HUES64 (cell line): ENCODE data around the gene PDLIM7.

ENCODE experiments used
- H3K27ac ChIP-seq: 2 replicates; pipeline ENCODE4 v1.7.0; 2013; ENCODE audit warnings: low read depth, low read length, inconsistent platforms
- H3K27me3 ChIP-seq: 2 replicates; pipeline ENCODE4 v1.6.1; 2013; ENCODE audit warnings: mild to moderate bottlenecking, low read length; ENCODE audit not compliant: insufficient read depth
- H3K36me3 ChIP-seq: 2 replicates; pipeline ENCODE4 v1.6.1; 2013; ENCODE audit warnings: mild to moderate bottlenecking, low read length; ENCODE audit not compliant: insufficient read depth
- H3K4me1 ChIP-seq: 2 replicates; pipeline ENCODE4 v1.6.1; 2013; ENCODE audit warnings: mild to moderate bottlenecking, low read length, moderate library complexity; ENCODE audit not compliant: insufficient read depth
- H3K4me3 ChIP-seq: 2 replicates; pipeline ENCODE4 v1.5.1; 2013; ENCODE audit warnings: mild to moderate bottlenecking, low read length, moderate library complexity
- H3K9ac ChIP-seq: 2 replicates; pipeline ENCODE4 v1.6.1; 2013; ENCODE audit warnings: mild to moderate bottlenecking, low read depth, low read length
- H3K9me3 ChIP-seq: 2 replicates; pipeline ENCODE4 v1.6.1; 2013; ENCODE audit warnings: low read depth, low read length; ENCODE audit not compliant: insufficient read depth
- WGBS: fragments of 150-250, 120-280 bp; methylation state at CpG from one replicate; pipeline ENCODE4 v1.1.7; 2013; ENCODE audit warnings: missing lambda C conversion rate; 5-methylcytosine and 5-hydroxymethylcytosine counted together

Gene PDLIM7

GRCh38 chr5:177511796-177512675 lies 14.6 kb upstream of the PDLIM7 start:
- Histone ChIP-seq H3K4me3 (no peak overlapping the region), H3K9me3 (no peaks in the 10 kb centered on the region), H3K4me1 (peaks cover 15% of the 10 kb centered on the region), H3K36me3 (peaks cover 65% of the 10 kb centered on the region), H3K9ac (no peak overlapping the region), H3K27ac (no peak overlapping the region), H3K27me3 (no peaks in the 10 kb centered on the region)
- 95% methylated on average over 34 of the region's 34 CpGs for WGBS

- H3K4me1 ChIP-seq = peaks cover 15% of the 10 kb centered on the region
- H3K27ac ChIP-seq = no peak overlapping the region
- no peaks in the 10 kb centered on the region for H3K27me3 ChIP-seq
- H3K4me3 ChIP-seq = no peak overlapping the region
- H3K36me3 ChIP-seq = peaks cover 65% of the 10 kb centered on the region
- H3K9me3 ChIP-seq = no peaks in the 10 kb centered on the region
- WGBS = 94% methylated on average over 5 of the region's 5 CpGs
- H3K9ac ChIP-seq = no peak overlapping the region
Observed at GRCh38 chr5:177511181-177511580, 13.8 kb upstream of the PDLIM7 start.

GRCh38 chr5:177510567-177511053 lies 13.2 kb upstream of the PDLIM7 start:
- Histone ChIP-seq H3K27me3 (no peaks in the 10 kb centered on the region), H3K4me1 (peaks cover 12% of the 10 kb centered on the region), H3K4me3 (no peak overlapping the region), H3K9me3 (no peaks in the 10 kb centered on the region), H3K27ac (no peak overlapping the region; the same call in 1 of the 2 replicates), H3K9ac (no peak overlapping the region), H3K36me3 (peaks cover 61% of the 10 kb centered on the region)
- WGBS = 96% methylated on average over 15 of the region's 15 CpGs

- Histone ChIP-seq H3K36me3 (peaks cover 55% of the 10 kb centered on the region), H3K27me3 (no peaks in the 10 kb centered on the region), H3K4me1 (peaks cover 12% of the 10 kb centered on the region), H3K9me3 (no peaks in the 10 kb centered on the region), H3K27ac (no peak overlapping the region; the same call in 1 of the 2 replicates), H3K4me3 (no peak overlapping the region), H3K9ac (no peak overlapping the region)
- 86% methylated on average over 11 of the region's 11 CpGs for WGBS
Observed at GRCh38 chr5:177509991-177510566, 12.7 kb upstream of the PDLIM7 start.

GRCh38 chr5:177509381-177509951 lies 12.1 kb upstream of the PDLIM7 start, which contains the start of gene DOK3:
DOK3 (minus strand) TSS chr5:177509826; CDS start chr5:177509540, 286 bp downstream.
- H3K9ac ChIP-seq = no peak within 1 kb of the TSS

GRCh38 chr5:177508837-177509236 lies 11.4 kb upstream of the PDLIM7 start:
- Histone ChIP-seq H3K9me3 (no peaks in the 10 kb centered on the region), H3K27me3 (no peaks in the 10 kb centered on the region), H3K27ac (no peak overlapping the region), H3K4me1 (peaks cover 12% of the 10 kb centered on the region), H3K36me3 (peaks cover 47% of the 10 kb centered on the region), H3K9ac (no peak overlapping the region), H3K4me3 (no peak overlapping the region)
- WGBS = 74% methylated on average over 8 of the region's 8 CpGs

More at GRCh38 chr5:177509381-177509951, 12.1 kb upstream of the PDLIM7 start, which contains the start of gene DOK3:
- no peak within 1 kb of the TSS; the same call in 1 of the 2 replicates for H3K27ac ChIP-seq
- H3K27me3 ChIP-seq = no peaks in the 10 kb centered on the region
- no peak within 1 kb of the TSS for H3K4me3 ChIP-seq
- 68% methylated on average over 20 of the region's 20 CpGs for WGBS
- peaks cover 52% of the 10 kb centered on the region for H3K36me3 ChIP-seq
- H3K4me1 ChIP-seq = peaks cover 12% of the 10 kb centered on the region
- H3K9me3 ChIP-seq = no peaks in the 10 kb centered on the region

GRCh38 chr5:177508221-177508611 lies 10.8 kb upstream of the PDLIM7 start:
- WGBS = 95% methylated on average over 26 of the region's 26 CpGs
- Histone ChIP-seq H3K36me3 (peaks cover 40% of the 10 kb centered on the region), H3K4me3 (no peak overlapping the region), H3K27me3 (no peaks in the 10 kb centered on the region), H3K4me1 (peaks cover 12% of the 10 kb centered on the region), H3K9me3 (no peaks in the 10 kb centered on the region), H3K27ac (no peak overlapping the region), H3K9ac (no peak overlapping the region)

GRCh38 chr5:177507596-177508220 lies 10.3 kb upstream of the PDLIM7 start:
- Histone ChIP-seq H3K36me3 (peaks cover 35% of the 10 kb centered on the region), H3K27me3 (no peaks in the 10 kb centered on the region), H3K9me3 (no peaks in the 10 kb centered on the region), H3K27ac (no peak overlapping the region), H3K4me3 (no peak overlapping the region), H3K4me1 (peaks cover 12% of the 10 kb centered on the region), H3K9ac (no peak overlapping the region)
- 95% methylated on average over 17 of the region's 17 CpGs for WGBS

- H3K4me3 ChIP-seq = no peak overlapping the region
- no peak overlapping the region for H3K27ac ChIP-seq
- H3K4me1 ChIP-seq = peaks cover 12% of the 10 kb centered on the region
- H3K36me3 ChIP-seq = peaks cover 30% of the 10 kb centered on the region
- no peak overlapping the region for H3K9ac ChIP-seq
- no peaks in the 10 kb centered on the region for H3K9me3 ChIP-seq
- 88% methylated on average over 9 of the region's 9 CpGs for WGBS
- H3K27me3 ChIP-seq = no peaks in the 10 kb centered on the region
Observed at GRCh38 chr5:177507165-177507564, 9.8 kb upstream of the PDLIM7 start.

- Histone ChIP-seq H3K4me3 (no peak overlapping the region), H3K36me3 (peaks cover 9% of the 10 kb centered on the region; the same call in 1 of the 2 replicates), H3K27ac (no peak overlapping the region), H3K9me3 (no peaks in the 10 kb centered on the region), H3K9ac (no peak overlapping the region), H3K27me3 (no peaks in the 10 kb centered on the region), H3K4me1 (peaks cover 9% of the 10 kb centered on the region)
- 98% methylated on average over 4 of the region's 4 CpGs for WGBS
Observed at GRCh38 chr5:177505075-177505474, 7.7 kb upstream of the PDLIM7 start.
